NB4 (cell line): ENCODE measurements around the gene RFX4.

Experiments used
- MAX ChIP-seq: IDR thresholded peaks from 2 replicates; pipeline ENCODE4 v1.6.1; 2011; ENCODE audit warnings: low read depth, low read length
- POLR2A ChIP-seq: IDR thresholded peaks from 2 replicates; pipeline ENCODE4 v1.6.1; 2011; ENCODE audit warnings: mild to moderate bottlenecking; ENCODE audit not compliant: insufficient read length; ENCODE audit errors: extremely low read depth
- TF ChIP-seq, protein P1 (sequence below): IDR thresholded peaks from one replicate; pipeline ENCODE4 v1.5.1; 2012; ENCODE audit warnings: low read depth, low read length

GRCh38 chr12:106736051-106736957 lies 153.5 kb downstream of the RFX4 start:
- TF ChIP-seq, protein P1, sequence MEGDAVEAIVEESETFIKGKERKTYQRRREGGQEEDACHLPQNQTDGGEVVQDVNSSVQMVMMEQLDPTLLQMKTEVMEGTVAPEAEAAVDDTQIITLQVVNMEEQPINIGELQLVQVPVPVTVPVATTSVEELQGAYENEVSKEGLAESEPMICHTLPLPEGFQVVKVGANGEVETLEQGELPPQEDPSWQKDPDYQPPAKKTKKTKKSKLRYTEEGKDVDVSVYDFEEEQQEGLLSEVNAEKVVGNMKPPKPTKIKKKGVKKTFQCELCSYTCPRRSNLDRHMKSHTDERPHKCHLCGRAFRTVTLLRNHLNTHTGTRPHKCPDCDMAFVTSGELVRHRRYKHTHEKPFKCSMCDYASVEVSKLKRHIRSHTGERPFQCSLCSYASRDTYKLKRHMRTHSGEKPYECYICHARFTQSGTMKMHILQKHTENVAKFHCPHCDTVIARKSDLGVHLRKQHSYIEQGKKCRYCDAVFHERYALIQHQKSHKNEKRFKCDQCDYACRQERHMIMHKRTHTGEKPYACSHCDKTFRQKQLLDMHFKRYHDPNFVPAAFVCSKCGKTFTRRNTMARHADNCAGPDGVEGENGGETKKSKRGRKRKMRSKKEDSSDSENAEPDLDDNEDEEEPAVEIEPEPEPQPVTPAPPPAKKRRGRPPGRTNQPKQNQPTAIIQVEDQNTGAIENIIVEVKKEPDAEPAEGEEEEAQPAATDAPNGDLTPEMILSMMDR, result no peak
- TF ChIP-seq POLR2A (no peak), MAX (peak; percentile 39; the same call in 1 of the 2 replicates)
